Central memory CD8-positive, alpha-beta T cell (primary cell): Measurements from ENCODE around the gene ENPEP.
"Not testable (repeated sequence)": the region's sequence is repeated elsewhere in the genome, so short reads cannot be mapped to it uniquely, and the experiment has no call there.

Source experiments
- ATAC-seq: fragments of 150-1000 bp; cut with Tn5 transposase; replicated peaks from 2 replicates; pipeline ENCODE4 v1.10.0; 2022; ENCODE audit warnings: mild to moderate bottlenecking, moderate FRiP score, moderate number of reproducible peaks; ENCODE audit not compliant: poor library complexity, severe bottlenecking; ENCODE audit errors: extremely low read depth
- DNase-seq, 2 donors: peaks; one replicate each; pipeline ENCODE4 v3.0.0; 2021; ENCODE audit warnings: low spot score in 2 of 2
- H3K27ac Mint-ChIP-seq: one replicate; pipeline ENCODE4 v1.8.0; 2022; ENCODE audit warnings: low read depth, mild to moderate bottlenecking, moderate library complexity, mixed read lengths
- H3K27me3 Mint-ChIP-seq: one replicate; pipeline ENCODE4 v1.8.0; 2022; ENCODE audit warnings: mixed read lengths
- H3K36me3 Mint-ChIP-seq: one replicate; pipeline ENCODE4 v1.8.0; 2022; ENCODE audit warnings: mild to moderate bottlenecking, moderate library complexity, mixed read lengths; ENCODE audit not compliant: insufficient read depth
- H3K4me1 Mint-ChIP-seq: one replicate; pipeline ENCODE4 v1.8.0; 2022; ENCODE audit warnings: mixed read lengths
- H3K4me3 Mint-ChIP-seq: one replicate; pipeline ENCODE4 v1.8.0; 2022; ENCODE audit warnings: mild to moderate bottlenecking, moderate library complexity, mixed read lengths
- H3K9me3 Mint-ChIP-seq: one replicate; pipeline ENCODE4 v1.8.0; 2022; ENCODE audit warnings: mixed read lengths

ENPEP gene

GRCh38 chr4:110540982-110541451, 65.1 kb downstream of the ENPEP start:
- no peak overlapping the region for H3K4me3 Mint-ChIP-seq
- H3K36me3 Mint-ChIP-seq: no peaks in the 10 kb centered on the region
- ATAC-seq (no peak), DNase-seq (no peak)
- H3K9me3 Mint-ChIP-seq: no peaks in the 10 kb centered on the region
- no peaks in the 10 kb centered on the region for H3K4me1 Mint-ChIP-seq
- H3K27ac Mint-ChIP-seq: no peak overlapping the region
- H3K27me3 Mint-ChIP-seq: peaks cover 32% of the 10 kb centered on the region

GRCh38 chr4:110543577-110543976, 67.6 kb downstream of the ENPEP start:
- DNase-seq (no peak), ATAC-seq (no peak)
- Mint-ChIP-seq H3K4me1 (no peaks in the 10 kb centered on the region), H3K36me3 (no peaks in the 10 kb centered on the region), H3K9me3 (no peaks in the 10 kb centered on the region), H3K27ac (no peak overlapping the region), H3K4me3 (no peak overlapping the region), H3K27me3 (peaks cover 20% of the 10 kb centered on the region)

- DNase-seq (no peak), ATAC-seq (no peak)
- Mint-ChIP-seq H3K4me3 (no peak overlapping the region), H3K9me3 (no peaks in the 10 kb centered on the region), H3K27me3 (peaks cover 28% of the 10 kb centered on the region), H3K36me3 (no peaks in the 10 kb centered on the region), H3K4me1 (no peaks in the 10 kb centered on the region), H3K27ac (no peak overlapping the region)
These were observed 68.6 kb downstream of the ENPEP start for GRCh38 chr4:110544594-110544993.

GRCh38 chr4:110550260-110550659, 74.3 kb downstream of the ENPEP start:
- Mint-ChIP-seq H3K27me3 (peaks cover 33% of the 10 kb centered on the region), H3K4me1 (no peaks in the 10 kb centered on the region), H3K27ac (no peak overlapping the region), H3K36me3 (no peaks in the 10 kb centered on the region), H3K9me3 (no peaks in the 10 kb centered on the region), H3K4me3 (no peak overlapping the region)
- no peak for DNase-seq
- no peak for ATAC-seq

GRCh38 chr4:110553197-110553596, 77.2 kb downstream of the ENPEP start:
- H3K27ac Mint-ChIP-seq: no peak overlapping the region
- no peaks in the 10 kb centered on the region for H3K9me3 Mint-ChIP-seq
- peaks cover 39% of the 10 kb centered on the region for H3K27me3 Mint-ChIP-seq
- H3K4me1 Mint-ChIP-seq: no peaks in the 10 kb centered on the region
- no peak for DNase-seq
- no peaks in the 10 kb centered on the region for H3K36me3 Mint-ChIP-seq
- no peak overlapping the region for H3K4me3 Mint-ChIP-seq
- no peak for ATAC-seq

GRCh38 chr4:110567214-110567613, 91.3 kb downstream of the ENPEP start:
- ATAC-seq (no peak), DNase-seq (no peak)
- Mint-ChIP-seq H3K36me3 (no peaks in the 10 kb centered on the region), H3K4me1 (no peaks in the 10 kb centered on the region), H3K9me3 (no peaks in the 10 kb centered on the region), H3K27ac (no peak overlapping the region), H3K27me3 (peaks cover 32% of the 10 kb centered on the region), H3K4me3 (no peak overlapping the region)

- DNase-seq, H3K36me3 Mint-ChIP-seq, ATAC-seq, H3K27ac Mint-ChIP-seq, H3K4me3 Mint-ChIP-seq, H3K27me3 Mint-ChIP-seq, H3K4me1 Mint-ChIP-seq, H3K9me3 Mint-ChIP-seq: not testable (repeated sequence)
These were observed 100.7 kb downstream of the ENPEP start for GRCh38 chr4:110576696-110577095.

GRCh38 chr4:110586131-110586850, 110.3 kb downstream of the ENPEP start:
- Mint-ChIP-seq H3K27ac (no peak overlapping the region), H3K9me3 (no peaks in the 10 kb centered on the region), H3K4me1 (no peaks in the 10 kb centered on the region), H3K36me3 (no peaks in the 10 kb centered on the region), H3K4me3 (no peak overlapping the region), H3K27me3 (peaks cover 15% of the 10 kb centered on the region)
- DNase-seq (no peak), ATAC-seq (no peak)

GRCh38 chr4:110587666-110588285, 111.8 kb downstream of the ENPEP start:
- ATAC-seq: no peak
- H3K27me3 Mint-ChIP-seq: peaks cover 18% of the 10 kb centered on the region
- H3K27ac Mint-ChIP-seq: no peak overlapping the region
- H3K4me3 Mint-ChIP-seq: no peak overlapping the region
- no peak for DNase-seq
- H3K4me1 Mint-ChIP-seq: no peaks in the 10 kb centered on the region
- peaks cover 4% of the 10 kb centered on the region for H3K9me3 Mint-ChIP-seq
- H3K36me3 Mint-ChIP-seq: no peaks in the 10 kb centered on the region

- DNase-seq (no peak), ATAC-seq (no peak)
- Mint-ChIP-seq H3K4me3 (no peak overlapping the region), H3K36me3 (peaks cover 2% of the 10 kb centered on the region), H3K4me1 (no peaks in the 10 kb centered on the region), H3K27me3 (peaks cover 9% of the 10 kb centered on the region), H3K27ac (no peak overlapping the region), H3K9me3 (peaks cover 5% of the 10 kb centered on the region)
These were observed 113.3 kb downstream of the ENPEP start for GRCh38 chr4:110589297-110589696.

- Mint-ChIP-seq H3K36me3 (peaks cover 2% of the 10 kb centered on the region), H3K4me3 (no peak overlapping the region), H3K4me1 (no peaks in the 10 kb centered on the region), H3K27ac (no peak overlapping the region), H3K27me3 (peaks cover 28% of the 10 kb centered on the region), H3K9me3 (peaks cover 17% of the 10 kb centered on the region)
- ATAC-seq: no peak
- no peak for DNase-seq
These were observed 119.6 kb downstream of the ENPEP start for GRCh38 chr4:110595583-110595982.

GRCh38 chr4:110596431-110596830, 120.5 kb downstream of the ENPEP start:
- Mint-ChIP-seq H3K4me1 (no peaks in the 10 kb centered on the region), H3K36me3 (peaks cover 2% of the 10 kb centered on the region), H3K9me3 (peaks cover 17% of the 10 kb centered on the region), H3K27me3 (peaks cover 37% of the 10 kb centered on the region), H3K27ac (no peak overlapping the region), H3K4me3 (no peak overlapping the region)
- ATAC-seq: no peak
- DNase-seq: no peak

- peaks cover 15% of the 10 kb centered on the region for H3K9me3 Mint-ChIP-seq
- ATAC-seq: no peak
- peaks cover 35% of the 10 kb centered on the region for H3K27me3 Mint-ChIP-seq
- no peak overlapping the region for H3K27ac Mint-ChIP-seq
- no peak for DNase-seq
- H3K36me3 Mint-ChIP-seq: peaks cover 2% of the 10 kb centered on the region
- no peaks in the 10 kb centered on the region for H3K4me1 Mint-ChIP-seq
- no peak overlapping the region for H3K4me3 Mint-ChIP-seq
These were observed 121.6 kb downstream of the ENPEP start for GRCh38 chr4:110597582-110597981.
